Measurements from ENCODE around the gene CTBS. TPM values are rescaled to one million over a fixed set of nuclear protein-coding genes. Genes with fewer than 3 reads are reported as not detected.
A peak's percentile ranks its signal among the peaks of the same experiment; 100 is the strongest.

CTBS gene
- total RNA-seq, 1 experiment from 2014 or later = 47.7 TPM

GRCh38 chr1:84584126-84584525 is 9.9 kb upstream of the CTBS start:
- Histone ChIP-seq H3K27ac (ENCODE audit: low read length) (no peak overlapping the region), H3K9me3 (ENCODE audit: control insufficient read depth, insufficient read depth, low read depth, low read length) (peaks cover under 1% of the 10 kb centered on the region; the same call in 1 of the 2 replicates), H3K27me3 (ENCODE audit: control insufficient read depth, insufficient read depth, low read length) (no peaks in the 10 kb centered on the region), H3K4me1 (ENCODE audit: control insufficient read depth, insufficient read depth, low read length) (no peaks in the 10 kb centered on the region), H3K36me3 (ENCODE audit: control insufficient read depth, insufficient read depth, low read length) (no peaks in the 10 kb centered on the region), H3K4me3 (ENCODE audit: low read depth in 2 of 2, low read length in 2 of 2) (no peak overlapping the region)
- BruUV-seq (replicated peaks) = no TSS peak
- ATAC-seq (no peak), DNase-seq (ENCODE audit: low read depth, low spot score) (no peak)
- TF ChIP-seq REST (IDR thresholded peaks at IDR 0.05; ENCODE audit: insufficient read depth in 1 of 2, low read depth in 2 of 2, low read length in 1 of 2) = no peak
- no peak for TF ChIP-seq TCF7L2 (IDR thresholded peaks at IDR 0.05; ENCODE audit: low read depth, low read length)
- no peak for TF ChIP-seq POLR2AphosphoS5 (IDR thresholded peaks at IDR 0.05; ENCODE audit: low read depth, low read length)
- no peak for TF ChIP-seq CTCF (IDR thresholded peaks at IDR 0.05)
- no peak for TF ChIP-seq SIN3A (IDR thresholded peaks at IDR 0.05; ENCODE audit: borderline replicate concordance, insufficient read depth, low read depth, low read length)
- ChIA-PET POLR2A (no interaction called here), CTCF (no interaction called here)
- in situ Hi-C loops (cut with HindIII; ENCODE audit: low pct_unique_long_range_greater_than_20kb, low sequenced_read_pairs) (no loop called here), intact Hi-C loops (cut with micrococcal nuclease; ENCODE audit: unreplicated experiment) (no loop called here)

- intact Hi-C loops (cut with micrococcal nuclease; ENCODE audit: unreplicated experiment) = no loop called here
- Histone ChIP-seq H3K4me3 (ENCODE audit: low read depth in 2 of 2, low read length in 2 of 2) (no peak overlapping the region), H3K36me3 (ENCODE audit: control insufficient read depth, insufficient read depth, low read length) (no peaks in the 10 kb centered on the region), H3K27ac (ENCODE audit: low read length) (no peak overlapping the region), H3K4me1 (ENCODE audit: control insufficient read depth, insufficient read depth, low read length) (no peaks in the 10 kb centered on the region), H3K27me3 (ENCODE audit: control insufficient read depth, insufficient read depth, low read length) (no peaks in the 10 kb centered on the region), H3K9me3 (ENCODE audit: control insufficient read depth, insufficient read depth, low read depth, low read length) (peaks cover 3% of the 10 kb centered on the region; the same call in 1 of the 2 replicates)
- ChIA-PET POLR2A (no interaction called here), CTCF (no interaction called here)
- no peak for TF ChIP-seq SIN3A (IDR thresholded peaks at IDR 0.05; ENCODE audit: borderline replicate concordance, insufficient read depth, low read depth, low read length)
- in situ Hi-C loops (cut with HindIII; ENCODE audit: low pct_unique_long_range_greater_than_20kb, low sequenced_read_pairs) = no loop called here
- DNase-seq (ENCODE audit: low read depth, low spot score) = no peak
- BruUV-seq (replicated peaks) = no TSS peak
- no peak for ATAC-seq
These were observed 9.4 kb upstream of the CTBS start for GRCh38 chr1:84583648-84584047.

GRCh38 chr1:84582802-84583587 is 8.8 kb upstream of the CTBS start:
- ATAC-seq = peak; percentile 37; the same call in 1 of the 2 replicates
- BruUV-seq (replicated peaks) = no TSS peak
- POLR2A ChIA-PET = no interaction called here

More at GRCh38 chr1:84582802-84583587, 8.8 kb upstream of the CTBS start:
- Histone ChIP-seq H3K4me3 (ENCODE audit: low read depth in 2 of 2, low read length in 2 of 2) (no peak overlapping the region), H3K27ac (ENCODE audit: low read length) (no peak overlapping the region), H3K36me3 (ENCODE audit: control insufficient read depth, insufficient read depth, low read length) (no peaks in the 10 kb centered on the region), H3K4me1 (ENCODE audit: control insufficient read depth, insufficient read depth, low read length) (no peaks in the 10 kb centered on the region), H3K9me3 (ENCODE audit: control insufficient read depth, insufficient read depth, low read depth, low read length) (peaks cover 3% of the 10 kb centered on the region; the same call in 1 of the 2 replicates), H3K27me3 (ENCODE audit: control insufficient read depth, insufficient read depth, low read length) (no peaks in the 10 kb centered on the region)
- TF ChIP-seq REST (IDR thresholded peaks at IDR 0.05; ENCODE audit: insufficient read depth in 1 of 2, low read depth in 2 of 2, low read length in 1 of 2) = no peak
- no peak for TF ChIP-seq TCF7L2 (IDR thresholded peaks at IDR 0.05; ENCODE audit: low read depth, low read length)
- no peak for TF ChIP-seq POLR2AphosphoS5 (IDR thresholded peaks at IDR 0.05; ENCODE audit: low read depth, low read length)
- TF ChIP-seq SIN3A (IDR thresholded peaks at IDR 0.05; ENCODE audit: borderline replicate concordance, insufficient read depth, low read depth, low read length) = no peak
- TF ChIP-seq CTCF (IDR thresholded peaks at IDR 0.05) = no peak
- no peak for DNase-seq (ENCODE audit: low read depth, low spot score)
- intact Hi-C loops (cut with micrococcal nuclease; ENCODE audit: unreplicated experiment) (no loop called here), in situ Hi-C loops (cut with HindIII; ENCODE audit: low pct_unique_long_range_greater_than_20kb, low sequenced_read_pairs) (no loop called here)
- CTCF ChIA-PET = no interaction called here

Data from Panc1 (cell line).